Keratinocyte (primary cell): Measurements from ENCODE around the gene SCD. TPM values are rescaled to one million over a fixed set of nuclear protein-coding genes. Genes with fewer than 3 reads are reported as not detected.

Experiments used
- DNase-seq: peaks from one replicate; pipeline ENCODE4 v3.0.0-alpha.2; 2011; ENCODE audit warnings: low read depth, missing footprints, low spot score
- FAIRE-seq: peaks from 2 replicates; lab custom pipeline; 2011; peaks lifted over from hg19 to GRCh38; lab: Jason Lieb, UNC
- H2AFZ ChIP-seq: 2 replicates; pipeline ENCODE4 v1.6.0; 2012; ENCODE audit warnings: low read length, control low read depth, inconsistent platforms; ENCODE audit not compliant: control insufficient read depth
- H3K27ac ChIP-seq: 2 replicates; pipeline ENCODE4 v1.5.1; 2011; ENCODE audit warnings: low read length; ENCODE audit not compliant: control insufficient read depth, insufficient read depth
- H3K27me3 ChIP-seq: 3 replicates; pipeline ENCODE4 v1.6.0; 2011; ENCODE audit warnings: low read length; ENCODE audit not compliant: control insufficient read depth, insufficient read depth; ENCODE audit errors: extremely low read depth
- H3K36me3 ChIP-seq, 2 experiments: 2 replicates in 1 of 2; 3 replicates in 1 of 2; pipeline ENCODE4 v1.5.1; 2011; ENCODE audit warnings: low read length in 2 of 2, mild to moderate bottlenecking in 1 of 2; ENCODE audit not compliant: control insufficient read depth in 2 of 2, insufficient read depth in 2 of 2; ENCODE audit errors: extremely low read depth in 1 of 2
- H3K4me1 ChIP-seq: 3 replicates; pipeline ENCODE4 v1.5.1; 2011; ENCODE audit warnings: low read length; ENCODE audit not compliant: control insufficient read depth, insufficient read depth; ENCODE audit errors: extremely low read depth
- H3K4me2 ChIP-seq: 3 replicates; pipeline ENCODE4 v1.6.0; 2011; ENCODE audit warnings: low read depth, low read length; ENCODE audit not compliant: control insufficient read depth, insufficient read depth; ENCODE audit errors: extremely low read depth
- H3K4me3 ChIP-seq, 3 experiments: fragments of 200-600 bp in 1 of 3; sonication (generic) in 1 of 3; 2 replicates in 2 of 3; 3 replicates in 1 of 3; pipeline ENCODE4 v1.5.1; 2011 to 2016; ENCODE audit warnings: low read length in 3 of 3, mild to moderate bottlenecking in 3 of 3, control low read depth in 2 of 3, inconsistent platforms in 1 of 3, low read depth in 1 of 3, mixed read lengths in 1 of 3, mixed run types in 1 of 3, moderate library complexity in 1 of 3; ENCODE audit not compliant: control insufficient read depth in 2 of 3, insufficient read depth in 2 of 3; ENCODE audit errors: extremely low read depth in 1 of 3
- H3K79me2 ChIP-seq: 2 replicates; pipeline ENCODE4 v1.6.0; 2012; ENCODE audit warnings: low read length; ENCODE audit not compliant: control insufficient read depth, insufficient read depth
- H3K9ac ChIP-seq: 3 replicates; pipeline ENCODE4 v1.6.0; 2011; ENCODE audit warnings: low read length; ENCODE audit not compliant: control insufficient read depth, insufficient read depth; ENCODE audit errors: extremely low read depth
- H3K9me1 ChIP-seq: 3 replicates; pipeline ENCODE4 v1.6.0; 2011; ENCODE audit warnings: low read length; ENCODE audit not compliant: control insufficient read depth, insufficient read depth; ENCODE audit errors: extremely low read depth
- H3K9me3 ChIP-seq: 2 replicates; pipeline ENCODE4 v1.5.1; 2012; ENCODE audit warnings: low read depth, low read length; ENCODE audit not compliant: control insufficient read depth
- H4K20me1 ChIP-seq: 3 replicates; pipeline ENCODE4 v1.6.0; 2011; ENCODE audit warnings: low read length; ENCODE audit not compliant: control insufficient read depth, insufficient read depth; ENCODE audit errors: extremely low read depth
- EZH2 ChIP-seq: IDR thresholded peaks from one replicate; pipeline ENCODE4 v1.6.1; 2012; ENCODE audit warnings: inconsistent platforms, mild to moderate bottlenecking, low read length, moderate library complexity
- dilution Hi-C: fragments of 300-500 bp; cut with MboI; formaldehyde crosslinking; loops from one replicate; pipeline ENCODE4 v1.7.0; 2020; ENCODE audit warnings: low sequenced_read_pairs; ENCODE audit not compliant: extremely low pct_ligation_motif_present
- polyA plus RNA-seq, 5 experiments: library from polyadenylated mRNA; depleted of rRNA in 3 of 5; stranded (reverse) in 3 of 5; stranded (forward) in 1 of 5; unstranded in 1 of 5; fragments of >200 nt; gene quantifications; 1 replicate in 1 of 5; 2 replicates in 3 of 5; 3 replicates in 1 of 5; pipeline versions ENCODE4 v1.2.1 to v1.2.3, GENCODE V29; 2011 to 2012; ENCODE audit warnings: missing spikeins in 2 of 5, low read depth in 1 of 5, low replicate concordance in 1 of 5
- TF ChIP-seq, protein P1 (sequence below), 3 experiments: IDR thresholded peaks in 1 of 3; conservative IDR thresholded peaks in 1 of 3; optimal IDR thresholded peaks in 1 of 3; 2 replicates in 2 of 3; 3 replicates in 1 of 3; pipeline versions ENCODE3 to v1.5.1; 2011; ENCODE audit warnings: low read length in 3 of 3, mild to moderate bottlenecking in 3 of 3, moderate library complexity in 2 of 3, control low read depth in 1 of 3, inconsistent platforms in 1 of 3; ENCODE audit not compliant: insufficient read depth in 2 of 3; ENCODE audit errors: extremely low read depth in 1 of 3

The SCD gene
- polyA plus RNA-seq, 1 donor (not counting 4 experiments of a cell fraction or from before 2014, with no cell fraction given), result 1,275 TPM

- Histone ChIP-seq H3K36me3 (no peaks in the 10 kb centered on the region), H3K27me3 (peaks cover 19% of the 10 kb centered on the region), H4K20me1 (no peaks in the 10 kb centered on the region), H3K79me2 (no peaks in the 10 kb centered on the region), H3K9me1 (no peaks in the 10 kb centered on the region), H3K27ac (no peak within 1 kb of the TSS), H2AFZ (no peak within 1 kb of the TSS), H3K4me1 (no peaks in the 10 kb centered on the region), H3K4me3 (no peak within 1 kb of the TSS), H3K9me3 (no peaks in the 10 kb centered on the region), H3K4me2 (no peak within 1 kb of the TSS), H3K9ac (no peak within 1 kb of the TSS)
- FAIRE-seq, result no peak
- TF ChIP-seq EZH2, result no peak
- TF ChIP-seq, protein P1, sequence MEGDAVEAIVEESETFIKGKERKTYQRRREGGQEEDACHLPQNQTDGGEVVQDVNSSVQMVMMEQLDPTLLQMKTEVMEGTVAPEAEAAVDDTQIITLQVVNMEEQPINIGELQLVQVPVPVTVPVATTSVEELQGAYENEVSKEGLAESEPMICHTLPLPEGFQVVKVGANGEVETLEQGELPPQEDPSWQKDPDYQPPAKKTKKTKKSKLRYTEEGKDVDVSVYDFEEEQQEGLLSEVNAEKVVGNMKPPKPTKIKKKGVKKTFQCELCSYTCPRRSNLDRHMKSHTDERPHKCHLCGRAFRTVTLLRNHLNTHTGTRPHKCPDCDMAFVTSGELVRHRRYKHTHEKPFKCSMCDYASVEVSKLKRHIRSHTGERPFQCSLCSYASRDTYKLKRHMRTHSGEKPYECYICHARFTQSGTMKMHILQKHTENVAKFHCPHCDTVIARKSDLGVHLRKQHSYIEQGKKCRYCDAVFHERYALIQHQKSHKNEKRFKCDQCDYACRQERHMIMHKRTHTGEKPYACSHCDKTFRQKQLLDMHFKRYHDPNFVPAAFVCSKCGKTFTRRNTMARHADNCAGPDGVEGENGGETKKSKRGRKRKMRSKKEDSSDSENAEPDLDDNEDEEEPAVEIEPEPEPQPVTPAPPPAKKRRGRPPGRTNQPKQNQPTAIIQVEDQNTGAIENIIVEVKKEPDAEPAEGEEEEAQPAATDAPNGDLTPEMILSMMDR (optimal IDR thresholded peaks at IDR 0.05 in 1 of 3, IDR thresholded peaks at IDR 0.05 in 1 of 3, conservative IDR thresholded peaks at IDR 0.05 in 1 of 3; ENCODE audit: extremely low read depth in 1 of 3, insufficient read depth in 2 of 3, low read length in 3 of 3), result no peak
- DNase-seq, result no peak
- dilution Hi-C loops, result loop anchor here (25.0 kb wide), 1 partner anchor 107 kb away; no protein-coding TSS in a partner anchor
Measured at GRCh38 chr10:100330079-100330478, 17.0 kb upstream of the SCD start, which contains the start of gene PKD2L1. TSS of gene PKD2L1 (minus strand) at chr10:100330228. CDS start at chr10:100330103, 125 bp downstream.

GRCh38 chr10:100333106-100333505, 13.9 kb upstream of the SCD start:
- H3K9ac ChIP-seq, result no peak overlapping the region
- dilution Hi-C loops, result loop anchor here (25.0 kb wide), 1 partner anchor 104 kb away; no protein-coding TSS in a partner anchor
- peaks cover 19% of the 10 kb centered on the region for H3K27me3 ChIP-seq
- H3K4me3 ChIP-seq, result no peak overlapping the region
- H3K79me2 ChIP-seq, result no peaks in the 10 kb centered on the region
- H3K4me2 ChIP-seq, result no peak overlapping the region
- H3K9me3 ChIP-seq, result no peaks in the 10 kb centered on the region
- H2AFZ ChIP-seq, result no peak overlapping the region
- no peaks in the 10 kb centered on the region for H3K36me3 ChIP-seq
- no peaks in the 10 kb centered on the region for H3K4me1 ChIP-seq
- no peak for TF ChIP-seq EZH2
- TF ChIP-seq, protein P1 (optimal IDR thresholded peaks at IDR 0.05 in 1 of 3, IDR thresholded peaks at IDR 0.05 in 1 of 3, conservative IDR thresholded peaks at IDR 0.05 in 1 of 3; ENCODE audit: extremely low read depth in 1 of 3, insufficient read depth in 2 of 3, low read length in 3 of 3), result no peak
- H4K20me1 ChIP-seq, result no peaks in the 10 kb centered on the region
- H3K27ac ChIP-seq, result no peak overlapping the region
- FAIRE-seq (no peak), DNase-seq (no peak)
- no peaks in the 10 kb centered on the region for H3K9me1 ChIP-seq
